Right atrium auricular region (tissue), 2 donors: ENCODE data around the gene YPEL1. TPM values are rescaled to one million over a fixed set of nuclear protein-coding genes. Genes with fewer than 3 reads are reported as not detected.

Experiments used
- DNase-seq: peaks from one replicate; pipeline ENCODE4 v3.0.0-alpha.2; 2019; ENCODE audit warnings: low spot score
- H3K27ac ChIP-seq, 2 donors: fragments of 200-600 bp; sonication (generic); 1 replicate in 1 of 2; 2 replicates in 1 of 2; pipeline ENCODE4 v1.5.1; 2016 to 2019
- H3K27me3 ChIP-seq, 2 donors: fragments of 200-600 bp; sonication (generic); one replicate each; pipeline versions ENCODE4 v1.5.1 to v1.6.0; 2017 to 2019
- H3K36me3 ChIP-seq: fragments of 200-600 bp; sonication (generic); one replicate; pipeline ENCODE4 v1.5.1; 2016
- H3K4me1 ChIP-seq, 2 donors: fragments of 200-600 bp; sonication (generic); one replicate each; pipeline versions ENCODE4 v1.5.1 to v1.6.0; 2017 to 2019
- H3K4me3 ChIP-seq, 2 donors: fragments of 200-600 bp; sonication (generic); 1 replicate in 1 of 2; 2 replicates in 1 of 2; pipeline ENCODE4 v1.5.1; 2017 to 2019; ENCODE audit warnings: mild to moderate bottlenecking in 1 of 2, moderate library complexity in 1 of 2
- H3K9me3 ChIP-seq, 2 donors: fragments of 200-600 bp; sonication (generic); one replicate each; pipeline ENCODE4 v1.5.1; 2019
- total RNA-seq, 2 donors: library from RNA; depleted of rRNA; stranded (reverse); fragments of >200 nt; gene quantifications; one replicate each; pipeline ENCODE4 v1.1.0, GENCODE V29; 2016
- TF ChIP-seq, protein P1 (sequence below), 2 donors: fragments of 200-600 bp; sonication (generic); IDR thresholded peaks; one replicate each; pipeline ENCODE4 v1.5.1; 2019; ENCODE audit warnings: antibody characterized with exemption in 2 of 2

YPEL1 gene
- total RNA-seq, 2 donors from 2014 or later, result 5.0 to 11.5 TPM

DNA sequence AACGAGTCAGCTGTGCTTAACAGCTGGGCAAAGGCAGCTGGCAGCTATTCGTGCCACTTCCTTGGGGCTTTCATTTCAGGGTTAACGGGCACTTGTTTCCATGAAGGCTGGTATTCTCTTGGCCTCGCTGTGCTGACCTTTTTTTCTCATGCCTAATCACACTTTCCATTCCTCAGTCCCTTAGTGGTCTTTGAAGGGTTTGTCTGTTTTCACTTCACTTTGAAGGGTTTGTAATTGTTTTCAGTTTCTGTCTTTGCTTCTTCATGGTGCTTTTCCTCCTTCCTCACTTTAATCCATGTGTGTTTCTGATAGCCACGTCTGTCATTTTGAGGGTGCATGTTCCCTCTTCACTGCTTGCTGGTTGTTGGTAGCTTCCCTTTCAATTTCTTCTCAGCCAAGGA, 45.2 kb downstream of the YPEL1 start:
- peaks cover 64% of the 10 kb centered on the region for H3K36me3 ChIP-seq
- H3K27me3 ChIP-seq, result no peaks in the 10 kb centered on the region
- H3K4me3 ChIP-seq, result no peak overlapping the region
- no peak for DNase-seq
- H3K9me3 ChIP-seq, result no peaks in the 10 kb centered on the region
- peak overlapping the region in 1 of 2 donors; percentile 29 for H3K27ac ChIP-seq
- TF ChIP-seq, protein P1, sequence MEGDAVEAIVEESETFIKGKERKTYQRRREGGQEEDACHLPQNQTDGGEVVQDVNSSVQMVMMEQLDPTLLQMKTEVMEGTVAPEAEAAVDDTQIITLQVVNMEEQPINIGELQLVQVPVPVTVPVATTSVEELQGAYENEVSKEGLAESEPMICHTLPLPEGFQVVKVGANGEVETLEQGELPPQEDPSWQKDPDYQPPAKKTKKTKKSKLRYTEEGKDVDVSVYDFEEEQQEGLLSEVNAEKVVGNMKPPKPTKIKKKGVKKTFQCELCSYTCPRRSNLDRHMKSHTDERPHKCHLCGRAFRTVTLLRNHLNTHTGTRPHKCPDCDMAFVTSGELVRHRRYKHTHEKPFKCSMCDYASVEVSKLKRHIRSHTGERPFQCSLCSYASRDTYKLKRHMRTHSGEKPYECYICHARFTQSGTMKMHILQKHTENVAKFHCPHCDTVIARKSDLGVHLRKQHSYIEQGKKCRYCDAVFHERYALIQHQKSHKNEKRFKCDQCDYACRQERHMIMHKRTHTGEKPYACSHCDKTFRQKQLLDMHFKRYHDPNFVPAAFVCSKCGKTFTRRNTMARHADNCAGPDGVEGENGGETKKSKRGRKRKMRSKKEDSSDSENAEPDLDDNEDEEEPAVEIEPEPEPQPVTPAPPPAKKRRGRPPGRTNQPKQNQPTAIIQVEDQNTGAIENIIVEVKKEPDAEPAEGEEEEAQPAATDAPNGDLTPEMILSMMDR (IDR thresholded peaks at IDR 0.05), result no peak
- no peaks in the 10 kb centered on the region for H3K4me1 ChIP-seq

DNA sequence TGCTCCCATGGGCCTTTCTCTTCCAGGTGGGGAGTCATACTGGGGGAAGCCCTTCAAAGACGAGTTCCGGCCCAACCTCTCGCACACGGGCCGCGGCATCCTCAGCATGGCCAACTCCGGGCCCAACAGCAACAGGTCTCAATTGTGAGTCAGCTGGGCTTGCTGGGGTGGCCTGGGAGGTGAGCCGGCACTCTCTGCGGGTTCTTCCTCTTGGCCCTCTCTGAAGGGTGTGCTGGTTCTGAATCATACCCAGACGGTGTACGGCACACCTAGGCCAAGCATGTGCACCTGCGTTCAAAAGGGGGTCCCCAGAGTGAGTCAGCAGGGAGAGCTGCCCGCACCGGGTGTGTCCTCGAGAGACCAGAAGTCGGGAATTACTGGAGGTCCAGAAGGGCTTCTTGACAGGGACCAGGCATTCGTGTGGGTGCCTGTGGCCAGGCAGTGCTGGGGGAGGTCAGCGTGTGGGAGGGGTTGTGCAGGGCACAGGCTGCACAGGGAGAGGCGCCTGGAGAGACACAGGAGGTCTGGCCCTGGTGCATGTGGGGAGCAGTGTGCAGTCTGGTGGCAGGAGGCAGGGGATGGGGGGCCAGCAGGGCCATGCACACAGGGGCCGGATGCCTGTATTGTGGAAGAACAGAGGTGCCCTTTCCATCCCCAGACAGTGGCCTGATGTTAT, 46.8 kb downstream of the YPEL1 start:
- Histone ChIP-seq H3K9me3 (no peaks in the 10 kb centered on the region), H3K27me3 (no peaks in the 10 kb centered on the region), H3K27ac (no peak overlapping the region), H3K4me1 (no peaks in the 10 kb centered on the region), H3K36me3 (peaks cover 62% of the 10 kb centered on the region), H3K4me3 (no peak overlapping the region)
- no peak for DNase-seq
- TF ChIP-seq, protein P1 (IDR thresholded peaks at IDR 0.05), result no peak

DNA sequence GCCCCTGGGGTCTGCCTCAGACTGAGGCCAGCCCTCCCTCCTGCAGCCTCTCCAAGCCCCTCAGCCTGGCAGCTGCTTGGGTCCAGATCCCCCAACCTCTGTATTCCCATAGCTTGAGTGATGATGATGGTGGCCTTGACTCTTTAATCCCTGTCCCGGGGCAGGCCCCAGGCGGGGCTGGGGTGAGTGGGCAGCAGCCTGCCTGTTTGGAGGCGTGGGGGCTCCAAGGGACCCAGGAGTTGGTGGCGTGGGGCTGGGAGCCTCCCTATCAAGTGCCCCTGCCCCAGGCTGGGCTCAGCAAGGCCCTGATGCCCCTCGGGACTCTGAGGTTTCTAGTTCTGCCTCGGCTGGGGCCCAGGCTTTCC, 47.3 kb downstream of the YPEL1 start:
- no peak for DNase-seq
- Histone ChIP-seq H3K27me3 (no peaks in the 10 kb centered on the region), H3K27ac (no peak overlapping the region), H3K4me3 (no peak overlapping the region), H3K9me3 (no peaks in the 10 kb centered on the region), H3K36me3 (peaks cover 59% of the 10 kb centered on the region), H3K4me1 (no peaks in the 10 kb centered on the region)
- TF ChIP-seq, protein P1 (IDR thresholded peaks at IDR 0.05), result no peak

DNA sequence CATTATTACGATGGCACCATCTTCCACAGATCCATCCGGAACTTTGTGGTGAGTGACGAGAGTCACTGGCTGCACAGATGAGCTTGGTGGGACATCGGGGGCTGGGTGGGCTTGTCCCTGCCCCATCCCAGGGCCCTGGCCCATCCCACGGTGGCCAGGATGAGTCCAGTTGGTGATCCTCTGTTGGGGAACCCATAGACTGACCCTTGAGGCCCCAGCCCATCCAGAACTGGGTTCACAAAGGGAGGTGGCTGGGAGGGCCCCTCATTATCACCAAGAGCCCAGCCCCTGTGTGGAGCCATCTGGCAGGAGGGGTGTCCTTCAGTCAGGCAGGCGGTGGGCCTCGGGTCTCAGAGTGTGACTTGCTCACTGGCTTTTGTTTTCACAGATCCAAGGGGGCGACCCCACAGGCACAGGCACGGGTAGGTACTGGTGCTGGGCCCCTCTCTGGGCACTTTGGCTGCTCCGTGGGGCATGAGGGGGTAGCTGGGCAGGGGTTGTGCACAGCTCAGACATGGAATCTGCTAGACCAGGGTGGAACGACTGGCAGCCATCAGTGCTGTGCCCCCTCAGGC, 47.8 kb downstream of the YPEL1 start:
- H3K36me3 ChIP-seq, result peaks cover 59% of the 10 kb centered on the region
- H3K27ac ChIP-seq, result no peak overlapping the region
- TF ChIP-seq, protein P1 (IDR thresholded peaks at IDR 0.05), result no peak
- no peaks in the 10 kb centered on the region for H3K9me3 ChIP-seq
- H3K4me3 ChIP-seq, result no peak overlapping the region
- no peak for DNase-seq
- no peaks in the 10 kb centered on the region for H3K4me1 ChIP-seq
- H3K27me3 ChIP-seq, result no peaks in the 10 kb centered on the region

DNA sequence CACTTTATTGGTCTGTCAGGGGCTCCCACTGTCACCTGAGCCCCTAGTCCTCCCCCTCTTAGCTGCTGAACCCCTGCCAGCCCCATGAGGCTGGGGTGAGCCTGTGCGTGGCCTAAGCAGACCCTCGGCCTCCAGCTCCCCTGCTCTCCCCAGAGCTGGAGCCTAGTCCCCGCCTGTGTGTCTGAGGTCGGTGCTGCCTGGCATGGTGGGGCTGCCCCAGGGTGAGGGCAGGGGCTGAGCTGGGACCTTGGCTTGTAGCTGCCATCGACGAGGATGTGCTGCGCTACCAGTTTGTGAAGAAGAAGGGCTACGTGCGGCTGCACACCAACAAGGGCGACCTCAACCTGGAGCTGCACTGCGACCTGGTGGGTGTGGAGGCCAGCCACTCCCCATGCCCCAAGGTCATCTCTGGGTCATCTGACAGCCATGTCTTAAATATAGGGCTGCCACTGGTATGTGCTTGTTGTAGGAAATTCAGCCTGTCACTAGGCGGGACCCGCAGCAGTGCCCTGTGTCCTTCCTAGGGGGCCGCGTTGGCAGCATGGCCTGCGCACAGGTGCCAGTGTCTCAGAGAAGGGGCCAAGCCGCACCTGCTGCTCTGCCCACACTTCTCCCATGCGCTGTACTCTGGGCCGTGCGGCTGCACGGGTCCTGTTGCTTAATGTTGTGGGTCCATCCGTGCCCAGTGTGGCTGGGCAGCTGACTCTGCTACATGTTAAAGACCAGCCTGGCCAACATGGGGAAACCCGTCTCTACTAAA, 48.8 kb downstream of the YPEL1 start:
- no peak for DNase-seq
- Histone ChIP-seq H3K27me3 (no peaks in the 10 kb centered on the region), H3K4me3 (no peak overlapping the region), H3K27ac (no peak overlapping the region), H3K36me3 (peaks cover 65% of the 10 kb centered on the region), H3K9me3 (no peaks in the 10 kb centered on the region), H3K4me1 (no peaks in the 10 kb centered on the region)
- TF ChIP-seq, protein P1 (IDR thresholded peaks at IDR 0.05), result no peak
